ENCODE results near the gene CD276.

CD276 gene

GRCh38 chr15:73677146-73677607, 7.0 kb upstream of the CD276 start:
- Histone ChIP-seq H3K4me1 (ENCODE audit: control insufficient read depth, insufficient read depth, low read length) (peaks cover 12% of the 10 kb centered on the region), H3K36me3 (ENCODE audit: control insufficient read depth, insufficient read depth, low read length) (no peaks in the 10 kb centered on the region), H3K4me3 (ENCODE audit: low read depth, low read length) (no peak overlapping the region)

GRCh38 chr15:73677733-73678132, 6.5 kb upstream of the CD276 start:
- H3K27ac ChIP-seq (ENCODE audit: low read depth, low read length): no peak overlapping the region
- H3K36me3 ChIP-seq (ENCODE audit: control insufficient read depth, insufficient read depth, low read length): no peaks in the 10 kb centered on the region

More at GRCh38 chr15:73677146-73677607, 7.0 kb upstream of the CD276 start:
- no peak overlapping the region for H3K9ac ChIP-seq (ENCODE audit: low read length)
- H3K9me3 ChIP-seq (ENCODE audit: control insufficient read depth, insufficient read depth, low read depth, low read length): no peaks in the 10 kb centered on the region
- H3K27me3 ChIP-seq (ENCODE audit: control insufficient read depth, insufficient read depth, low read length): no peaks in the 10 kb centered on the region
- no peak overlapping the region for H3K27ac ChIP-seq (ENCODE audit: low read depth, low read length)

GRCh38 chr15:73678498-73678897, 5.7 kb upstream of the CD276 start:
- no peak overlapping the region for H3K27ac ChIP-seq (ENCODE audit: low read depth, low read length)
- no peaks in the 10 kb centered on the region for H3K27me3 ChIP-seq (ENCODE audit: control insufficient read depth, insufficient read depth, low read length)
- no peak overlapping the region for H3K4me3 ChIP-seq (ENCODE audit: low read depth, low read length)
- H3K9ac ChIP-seq (ENCODE audit: low read length): no peak overlapping the region
- H3K9me3 ChIP-seq (ENCODE audit: control insufficient read depth, insufficient read depth, low read depth, low read length): no peaks in the 10 kb centered on the region
- no peaks in the 10 kb centered on the region for H3K36me3 ChIP-seq (ENCODE audit: control insufficient read depth, insufficient read depth, low read length)
- H3K4me1 ChIP-seq (ENCODE audit: control insufficient read depth, insufficient read depth, low read length): peaks cover 12% of the 10 kb centered on the region

More at GRCh38 chr15:73677733-73678132, 6.5 kb upstream of the CD276 start:
- peaks cover 12% of the 10 kb centered on the region for H3K4me1 ChIP-seq (ENCODE audit: control insufficient read depth, insufficient read depth, low read length)
- no peaks in the 10 kb centered on the region for H3K27me3 ChIP-seq (ENCODE audit: control insufficient read depth, insufficient read depth, low read length)
- no peak overlapping the region for H3K4me3 ChIP-seq (ENCODE audit: low read depth, low read length)
- H3K9ac ChIP-seq (ENCODE audit: low read length): no peak overlapping the region
- H3K9me3 ChIP-seq (ENCODE audit: control insufficient read depth, insufficient read depth, low read depth, low read length): no peaks in the 10 kb centered on the region

- Histone ChIP-seq H3K4me1 (ENCODE audit: control insufficient read depth, insufficient read depth, low read length) (peaks cover 12% of the 10 kb centered on the region), H3K9ac (ENCODE audit: low read length) (no peak overlapping the region), H3K4me3 (ENCODE audit: low read depth, low read length) (no peak overlapping the region), H3K27ac (ENCODE audit: low read depth, low read length) (no peak overlapping the region), H3K27me3 (ENCODE audit: control insufficient read depth, insufficient read depth, low read length) (no peaks in the 10 kb centered on the region), H3K9me3 (ENCODE audit: control insufficient read depth, insufficient read depth, low read depth, low read length) (no peaks in the 10 kb centered on the region), H3K36me3 (ENCODE audit: control insufficient read depth, insufficient read depth, low read length) (no peaks in the 10 kb centered on the region)
These were observed 5.0 kb upstream of the CD276 start for GRCh38 chr15:73679180-73679579.

- Histone ChIP-seq H3K9me3 (ENCODE audit: control insufficient read depth, insufficient read depth, low read depth, low read length) (no peaks in the 10 kb centered on the region), H3K9ac (ENCODE audit: low read length) (no peak overlapping the region), H3K36me3 (ENCODE audit: control insufficient read depth, insufficient read depth, low read length) (no peaks in the 10 kb centered on the region), H3K27ac (ENCODE audit: low read depth, low read length) (no peak overlapping the region), H3K27me3 (ENCODE audit: control insufficient read depth, insufficient read depth, low read length) (no peaks in the 10 kb centered on the region), H3K4me3 (ENCODE audit: low read depth, low read length) (no peak overlapping the region), H3K4me1 (ENCODE audit: control insufficient read depth, insufficient read depth, low read length) (peaks cover 12% of the 10 kb centered on the region)
These were observed 4.2 kb upstream of the CD276 start for GRCh38 chr15:73679964-73680363.

- Histone ChIP-seq H3K9ac (ENCODE audit: low read length) (no peak overlapping the region), H3K27me3 (ENCODE audit: control insufficient read depth, insufficient read depth, low read length) (no peaks in the 10 kb centered on the region), H3K36me3 (ENCODE audit: control insufficient read depth, insufficient read depth, low read length) (no peaks in the 10 kb centered on the region), H3K4me3 (ENCODE audit: low read depth, low read length) (no peak overlapping the region), H3K27ac (ENCODE audit: low read depth, low read length) (no peak overlapping the region), H3K4me1 (ENCODE audit: control insufficient read depth, insufficient read depth, low read length) (peaks cover 13% of the 10 kb centered on the region), H3K9me3 (ENCODE audit: control insufficient read depth, insufficient read depth, low read depth, low read length) (no peaks in the 10 kb centered on the region)
These were observed 3.6 kb upstream of the CD276 start for GRCh38 chr15:73680549-73680948.

GRCh38 chr15:73681063-73681462, 3.1 kb upstream of the CD276 start:
- no peaks in the 10 kb centered on the region for H3K27me3 ChIP-seq (ENCODE audit: control insufficient read depth, insufficient read depth, low read length)
- H3K4me3 ChIP-seq (ENCODE audit: low read depth, low read length): no peak overlapping the region
- H3K36me3 ChIP-seq (ENCODE audit: control insufficient read depth, insufficient read depth, low read length): no peaks in the 10 kb centered on the region
- H3K4me1 ChIP-seq (ENCODE audit: control insufficient read depth, insufficient read depth, low read length): peaks cover 18% of the 10 kb centered on the region
- no peak overlapping the region for H3K9ac ChIP-seq (ENCODE audit: low read length)
- no peaks in the 10 kb centered on the region for H3K9me3 ChIP-seq (ENCODE audit: control insufficient read depth, insufficient read depth, low read depth, low read length)
- no peak overlapping the region for H3K27ac ChIP-seq (ENCODE audit: low read depth, low read length)

- H3K27ac ChIP-seq (ENCODE audit: low read depth, low read length): no peak overlapping the region
- H3K9ac ChIP-seq (ENCODE audit: low read length): no peak overlapping the region
- H3K9me3 ChIP-seq (ENCODE audit: control insufficient read depth, insufficient read depth, low read depth, low read length): no peaks in the 10 kb centered on the region
- no peaks in the 10 kb centered on the region for H3K27me3 ChIP-seq (ENCODE audit: control insufficient read depth, insufficient read depth, low read length)
- peaks cover 24% of the 10 kb centered on the region for H3K4me1 ChIP-seq (ENCODE audit: control insufficient read depth, insufficient read depth, low read length)
- H3K36me3 ChIP-seq (ENCODE audit: control insufficient read depth, insufficient read depth, low read length): no peaks in the 10 kb centered on the region
- H3K4me3 ChIP-seq (ENCODE audit: low read depth, low read length): no peak overlapping the region
These were observed 2.2 kb upstream of the CD276 start for GRCh38 chr15:73681856-73682599.

GRCh38 chr15:73682600-73683090, 1.5 kb upstream of the CD276 start:
- H3K4me1 ChIP-seq (ENCODE audit: control insufficient read depth, insufficient read depth, low read length): peaks cover 27% of the 10 kb centered on the region
- H3K27ac ChIP-seq (ENCODE audit: low read depth, low read length): no peak overlapping the region
- H3K4me3 ChIP-seq (ENCODE audit: low read depth, low read length): no peak overlapping the region
- H3K9ac ChIP-seq (ENCODE audit: low read length): no peak overlapping the region
- H3K36me3 ChIP-seq (ENCODE audit: control insufficient read depth, insufficient read depth, low read length): no peaks in the 10 kb centered on the region
- H3K9me3 ChIP-seq (ENCODE audit: control insufficient read depth, insufficient read depth, low read depth, low read length): no peaks in the 10 kb centered on the region
- no peaks in the 10 kb centered on the region for H3K27me3 ChIP-seq (ENCODE audit: control insufficient read depth, insufficient read depth, low read length)

- Histone ChIP-seq H3K27me3 (ENCODE audit: control insufficient read depth, insufficient read depth, low read length) (no peaks in the 10 kb centered on the region), H3K36me3 (ENCODE audit: control insufficient read depth, insufficient read depth, low read length) (no peaks in the 10 kb centered on the region), H3K4me1 (ENCODE audit: control insufficient read depth, insufficient read depth, low read length) (peaks cover 31% of the 10 kb centered on the region), H3K9me3 (ENCODE audit: control insufficient read depth, insufficient read depth, low read depth, low read length) (no peaks in the 10 kb centered on the region), H3K9ac (ENCODE audit: low read length) (peak overlapping the region; percentile 78), H3K27ac (ENCODE audit: low read depth, low read length) (no peak overlapping the region), H3K4me3 (ENCODE audit: low read depth, low read length) (peak overlapping the region; percentile 92)
These were observed 866 bp upstream of the CD276 start for GRCh38 chr15:73683257-73683776.
